C4-2B (cell line): ENCODE data around the gene PHYHD1.

Experiments
- CTCF ChIP-seq: fragments of 450-650 bp; conservative IDR thresholded peaks from 2 replicates; pipeline ENCODE4 v1.5.1; 2017; ENCODE audit warnings: mild to moderate bottlenecking
- ZFX ChIP-seq: fragments of 450-650 bp; IDR thresholded peaks from 2 replicates; pipeline ENCODE4 v1.6.1; 2017

GRCh38 chr9:128987805-128988204, 67.0 kb downstream of the PHYHD1 start:
- TF ChIP-seq CTCF = no peak
- TF ChIP-seq ZFX = no peak
